GOT3 (cell line): ENCODE data around the gene PPIG.
"Not testable (repeated sequence)": the region's sequence is repeated elsewhere in the genome, so short reads cannot be mapped to it uniquely, and the experiment has no call there.

Experiments
- DNase-seq: peaks from one replicate; lab custom pipeline; 2025; ENCODE audit warnings: mixed read lengths; lab: John Stamatoyannopoulos, UW

The PPIG gene

GRCh38 chr2:169664978-169665930 lies 81.1 kb downstream of the PPIG start:
- DNase-seq, result no peak

- DNase-seq, result no peak
Measured at GRCh38 chr2:169667583-169667982, 83.4 kb downstream of the PPIG start.

- DNase-seq, result no peak
Measured at GRCh38 chr2:169670215-169670651, 86.1 kb downstream of the PPIG start.

- no peak for DNase-seq
Measured at GRCh38 chr2:169670937-169671336, 86.8 kb downstream of the PPIG start.

- DNase-seq, result no peak
Measured at GRCh38 chr2:169672406-169672805, 88.3 kb downstream of the PPIG start.

GRCh38 chr2:169673106-169673505 lies 89.0 kb downstream of the PPIG start:
- no peak for DNase-seq

- DNase-seq, result no peak
Measured at GRCh38 chr2:169673921-169674320, 89.8 kb downstream of the PPIG start.

- no peak for DNase-seq
Measured at GRCh38 chr2:169676357-169676756, 92.2 kb downstream of the PPIG start.

GRCh38 chr2:169676850-169677249 lies 92.7 kb downstream of the PPIG start:
- DNase-seq, result no peak

GRCh38 chr2:169683054-169683424 lies 98.9 kb downstream of the PPIG start:
- no peak for DNase-seq

- no peak for DNase-seq
Measured at GRCh38 chr2:169683425-169684134, 99.4 kb downstream of the PPIG start.

- no peak for DNase-seq
Measured at GRCh38 chr2:169684135-169684565, 100.0 kb downstream of the PPIG start.

GRCh38 chr2:169684712-169685111 lies 100.6 kb downstream of the PPIG start:
- DNase-seq, result not testable (repeated sequence)

GRCh38 chr2:169686825-169687224 lies 102.7 kb downstream of the PPIG start:
- DNase-seq, result not testable (repeated sequence)

GRCh38 chr2:169687943-169688342 lies 103.8 kb downstream of the PPIG start:
- not testable (repeated sequence) for DNase-seq

GRCh38 chr2:169690958-169691357 lies 106.8 kb downstream of the PPIG start:
- no peak for DNase-seq
